Measurements from ENCODE around the gene CIART. TPM values are rescaled to one million over a fixed set of nuclear protein-coding genes. Genes with fewer than 3 reads are reported as not detected.

Gene CIART
- total RNA-seq, 1 experiment from 2014 or later = 10.3 TPM

DNA sequence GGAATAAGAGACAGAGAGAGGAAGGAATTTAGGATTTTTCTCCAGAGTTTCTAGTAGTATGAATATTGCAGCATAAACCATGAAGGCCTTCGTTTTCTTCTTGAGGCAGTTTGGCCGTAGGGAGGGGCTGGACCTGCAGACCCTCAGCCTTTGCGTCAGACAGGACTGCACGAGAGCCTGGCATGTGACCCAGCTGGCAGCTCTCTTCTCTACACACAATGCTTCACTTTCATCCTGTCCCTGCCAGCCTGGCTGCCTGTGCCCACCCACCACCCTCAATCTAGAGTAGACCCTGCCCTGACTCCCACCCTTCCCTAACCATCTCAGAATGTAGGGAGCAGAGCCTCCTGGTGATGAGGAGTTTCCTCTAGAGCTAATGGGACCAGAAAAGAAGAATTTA lies 23.1 kb upstream of the CIART start:
- in situ Hi-C loops (cut with HindIII; ENCODE audit: low pct_unique_long_range_greater_than_20kb, low sequenced_read_pairs) = no loop called here

DNA sequence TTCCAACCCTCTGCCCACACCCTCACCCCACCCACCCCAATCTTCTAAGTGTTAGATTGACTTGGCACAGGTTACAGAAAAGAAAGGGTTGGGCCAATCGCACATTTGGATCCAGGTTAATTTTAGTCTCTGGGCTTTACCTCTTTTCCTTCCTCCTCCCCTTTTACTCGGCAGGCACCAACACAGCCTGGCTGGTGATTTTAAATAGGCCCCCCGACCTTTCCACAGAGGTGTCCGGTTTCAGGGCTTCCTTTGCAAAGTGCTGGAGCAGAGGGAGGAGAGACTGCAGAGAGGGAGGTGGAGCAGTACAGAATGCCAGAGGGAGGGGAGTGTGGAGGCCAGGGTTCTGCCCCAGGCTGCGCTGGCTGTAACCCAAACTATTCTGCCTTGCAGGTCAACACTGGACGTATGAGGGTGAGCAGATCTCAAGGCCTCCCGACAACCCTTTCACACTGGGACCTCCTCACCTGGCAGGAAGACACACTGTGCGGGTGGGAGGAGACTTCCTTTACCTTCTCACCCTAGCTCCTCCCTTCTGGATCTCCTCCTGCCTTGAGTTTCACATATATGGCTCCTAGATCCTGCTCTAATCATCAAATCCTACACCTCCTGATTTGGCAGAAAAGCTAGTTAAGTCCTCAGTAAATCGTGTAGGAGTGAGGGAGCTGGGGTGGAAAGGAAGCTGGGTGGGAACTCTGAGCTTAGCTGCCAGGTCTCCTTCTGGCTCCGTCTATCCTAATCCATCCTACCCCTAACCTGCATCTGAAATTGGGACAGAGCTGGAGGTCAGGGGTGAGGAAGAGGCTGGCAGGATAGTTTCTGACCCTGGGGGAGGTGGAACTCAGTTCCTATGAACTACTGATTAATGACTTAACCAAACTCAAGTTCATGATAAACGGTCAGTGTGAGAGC lies 22.3 kb upstream of the CIART start:
- in situ Hi-C loops (cut with HindIII; ENCODE audit: low pct_unique_long_range_greater_than_20kb, low sequenced_read_pairs) = no loop called here
- DNase-seq (ENCODE audit: low read depth) = no peak

More for the DNA sequence above, 23.1 kb upstream of the CIART start:
- DNase-seq (ENCODE audit: low read depth) = no peak

DNA sequence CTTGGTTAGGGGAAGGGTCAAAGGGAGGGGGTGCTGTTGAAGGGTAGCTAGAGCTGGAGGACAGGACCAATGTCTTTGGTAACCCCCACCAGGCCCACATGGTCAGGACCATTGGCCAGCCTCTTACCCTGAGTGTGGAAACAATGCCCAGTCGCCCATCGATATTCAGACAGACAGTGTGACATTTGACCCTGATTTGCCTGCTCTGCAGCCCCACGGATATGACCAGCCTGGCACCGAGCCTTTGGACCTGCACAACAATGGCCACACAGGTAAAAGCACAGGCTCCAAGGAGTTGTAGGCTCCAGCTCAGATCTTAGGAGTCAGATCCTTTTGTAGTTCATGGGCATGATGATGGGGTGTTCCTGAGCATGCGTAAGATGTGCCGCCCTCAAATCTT lies 21.0 kb upstream of the CIART start:
- DNase-seq (ENCODE audit: low read depth) = no peak
- in situ Hi-C loops (cut with HindIII; ENCODE audit: low pct_unique_long_range_greater_than_20kb, low sequenced_read_pairs) = no loop called here

DNA sequence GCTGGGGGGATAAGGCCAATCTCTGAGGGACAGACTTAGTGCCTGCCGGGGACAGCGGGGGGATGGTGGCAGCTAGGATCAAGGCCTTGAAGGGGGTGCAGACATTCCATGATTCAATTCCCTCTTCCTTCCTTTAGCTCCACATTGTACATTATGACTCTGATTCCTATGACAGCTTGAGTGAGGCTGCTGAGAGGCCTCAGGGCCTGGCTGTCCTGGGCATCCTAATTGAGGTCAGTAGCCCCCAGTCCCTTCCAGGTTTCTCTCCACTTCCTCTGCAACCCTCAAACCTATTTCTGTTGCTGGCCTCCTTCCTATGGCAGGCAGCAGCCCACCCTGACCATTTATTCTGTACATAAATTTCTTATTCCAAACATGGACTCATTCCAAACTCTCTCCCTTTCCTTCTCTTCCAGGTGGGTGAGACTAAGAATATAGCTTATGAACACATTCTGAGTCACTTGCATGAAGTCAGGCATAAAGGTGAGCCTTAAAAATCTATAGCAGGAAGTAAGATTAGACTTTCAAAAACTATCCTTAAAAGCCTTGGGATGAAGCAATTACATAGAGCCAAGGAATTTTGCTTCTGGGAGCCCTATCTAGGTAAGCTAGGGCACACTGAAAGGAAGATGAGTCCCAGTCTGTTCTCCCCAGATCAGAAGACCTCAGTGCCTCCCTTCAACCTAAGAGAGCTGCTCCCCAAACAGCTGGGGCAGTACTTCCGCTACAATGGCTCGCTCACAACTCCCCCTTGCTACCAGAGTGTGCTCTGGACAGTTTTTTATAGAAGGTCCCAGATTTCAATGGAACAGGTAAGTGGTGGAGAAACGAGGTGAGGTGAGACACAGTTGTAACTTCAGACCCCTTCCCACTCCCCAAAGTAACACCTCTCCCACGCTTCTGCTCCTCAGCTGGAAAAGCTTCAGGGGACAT lies 19.7 kb upstream of the CIART start:
- no peak for DNase-seq (ENCODE audit: low read depth)
- in situ Hi-C loops (cut with HindIII; ENCODE audit: low pct_unique_long_range_greater_than_20kb, low sequenced_read_pairs) = no loop called here

DNA sequence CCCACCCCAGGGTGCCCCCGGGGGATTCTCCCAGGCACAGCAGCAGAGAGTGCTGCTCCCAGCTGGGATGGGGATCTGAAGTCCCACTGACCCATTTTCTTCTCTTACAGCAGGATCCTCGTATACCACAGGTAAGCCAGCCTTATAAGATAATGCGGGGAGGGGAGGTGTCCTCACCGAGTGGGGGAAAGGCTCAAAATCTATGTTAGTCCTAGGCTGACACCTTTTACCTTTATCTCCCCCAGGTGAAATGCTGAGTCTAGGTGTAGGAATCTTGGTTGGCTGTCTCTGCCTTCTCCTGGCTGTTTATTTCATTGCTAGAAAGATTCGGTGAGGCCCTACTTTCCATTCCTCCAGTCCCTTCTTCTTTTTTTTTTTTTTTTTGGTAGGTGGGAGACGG lies 18.8 kb upstream of the CIART start:
- DNase-seq (ENCODE audit: low read depth) = no peak
- in situ Hi-C loops (cut with HindIII; ENCODE audit: low pct_unique_long_range_greater_than_20kb, low sequenced_read_pairs) = no loop called here

DNA sequence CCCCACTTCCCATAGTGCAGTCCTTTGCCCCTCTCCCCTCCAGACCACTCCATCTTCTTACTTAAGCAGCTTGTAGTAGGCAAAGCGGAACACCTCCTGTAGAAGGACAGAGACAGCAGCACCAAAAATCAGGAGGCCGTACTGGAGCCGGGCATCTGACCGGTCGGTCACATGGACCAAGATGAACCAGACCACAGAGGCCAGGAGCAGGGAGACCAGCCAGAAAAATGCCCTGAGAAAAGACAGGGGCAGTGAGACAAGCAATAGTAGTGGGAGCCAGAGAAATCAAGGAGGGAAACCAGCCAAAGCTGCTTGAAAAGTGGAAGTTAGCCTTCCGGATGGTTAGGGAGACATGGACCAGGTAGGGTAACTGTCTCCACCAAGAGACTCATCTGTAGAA lies 14.5 kb upstream of the CIART start:
- DNase-seq (ENCODE audit: low read depth) = no peak
- in situ Hi-C loops (cut with HindIII; ENCODE audit: low pct_unique_long_range_greater_than_20kb, low sequenced_read_pairs) = no loop called here

DNA sequence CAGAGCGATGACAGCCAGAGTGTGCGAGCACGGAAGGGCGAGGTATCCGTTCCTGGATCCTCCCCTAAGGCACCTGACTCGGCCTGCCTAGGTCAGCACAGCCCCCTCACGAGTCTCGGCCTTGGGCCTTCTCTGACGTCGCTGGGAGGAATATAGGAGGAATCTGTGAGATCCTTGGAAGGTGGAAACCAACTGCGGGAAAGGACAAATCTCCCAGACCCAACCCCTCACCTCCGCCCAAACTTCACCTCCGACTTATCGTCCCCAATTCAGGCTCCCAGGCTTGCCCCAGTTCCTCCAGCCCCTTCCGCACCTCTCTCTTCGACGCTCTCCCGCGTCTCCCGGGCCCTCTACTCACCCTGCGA lies 14.0 kb upstream of the CIART start:
- in situ Hi-C loops (cut with HindIII; ENCODE audit: low pct_unique_long_range_greater_than_20kb, low sequenced_read_pairs) = no loop called here
- DNase-seq (ENCODE audit: low read depth) = peak; percentile 25

DNA sequence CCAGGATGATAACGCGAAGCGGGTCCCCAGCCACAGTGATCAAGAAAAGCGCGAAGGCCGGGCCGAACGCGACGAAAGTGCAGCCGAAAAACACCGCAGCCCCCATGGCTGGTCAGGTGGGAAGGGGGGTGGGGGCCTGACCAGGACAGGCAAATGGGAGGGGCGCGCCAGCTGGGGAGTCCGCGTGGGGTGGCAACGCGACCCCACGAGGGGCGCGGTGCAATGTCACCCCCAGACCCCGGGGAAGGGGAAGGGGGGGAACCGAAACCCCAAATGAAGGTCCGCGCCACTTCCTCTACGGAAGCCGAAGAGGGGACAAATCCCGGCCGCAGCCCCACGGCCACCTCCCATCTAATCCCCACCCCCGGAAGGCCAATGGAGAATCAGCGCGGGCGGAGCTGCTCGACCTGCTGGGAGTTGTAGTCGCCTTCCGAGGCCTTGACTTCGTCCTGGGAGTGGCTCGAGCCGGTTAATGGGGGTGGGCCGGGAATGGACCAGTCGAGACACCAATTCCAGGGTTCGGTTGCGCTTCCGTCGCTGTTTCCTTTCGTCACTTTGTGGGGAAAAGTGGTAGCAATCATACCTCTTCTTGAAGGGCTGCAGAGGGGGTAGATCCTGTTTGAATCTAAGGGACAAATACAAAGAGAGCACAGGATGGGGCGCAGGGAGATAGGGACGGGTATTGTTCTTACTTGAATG lies 13.5 kb upstream of the CIART start, which contains the start of gene APH1A:
APH1A (minus strand) TSS at position 312 of the 699 bp plus-strand sequence; CDS start at position 106, 206 bp downstream.
- DNase-seq (ENCODE audit: low read depth) = peak; percentile 89
- in situ Hi-C loops (cut with HindIII; ENCODE audit: low pct_unique_long_range_greater_than_20kb, low sequenced_read_pairs) = no loop called here

DNA sequence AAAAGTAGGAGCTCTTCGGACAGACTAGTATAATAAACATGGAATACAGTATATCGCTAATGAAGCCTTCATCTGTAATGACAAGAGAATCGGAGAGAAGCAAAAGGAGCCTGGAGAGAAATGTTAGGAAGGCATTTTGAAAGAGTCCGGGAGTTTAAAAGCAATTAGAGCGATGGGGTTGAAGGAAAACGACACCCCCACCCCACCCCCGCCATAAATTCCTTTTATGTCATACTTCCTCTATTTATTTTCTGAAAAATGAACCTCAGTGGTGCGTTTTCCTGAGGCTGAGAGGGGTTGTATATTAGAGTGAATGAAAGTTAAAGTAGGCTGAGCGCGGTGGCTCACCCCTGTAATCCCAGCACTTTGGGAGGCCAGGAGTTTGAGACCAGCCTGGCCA lies 12.9 kb upstream of the CIART start:
- in situ Hi-C loops (cut with HindIII; ENCODE audit: low pct_unique_long_range_greater_than_20kb, low sequenced_read_pairs) = no loop called here

DNA sequence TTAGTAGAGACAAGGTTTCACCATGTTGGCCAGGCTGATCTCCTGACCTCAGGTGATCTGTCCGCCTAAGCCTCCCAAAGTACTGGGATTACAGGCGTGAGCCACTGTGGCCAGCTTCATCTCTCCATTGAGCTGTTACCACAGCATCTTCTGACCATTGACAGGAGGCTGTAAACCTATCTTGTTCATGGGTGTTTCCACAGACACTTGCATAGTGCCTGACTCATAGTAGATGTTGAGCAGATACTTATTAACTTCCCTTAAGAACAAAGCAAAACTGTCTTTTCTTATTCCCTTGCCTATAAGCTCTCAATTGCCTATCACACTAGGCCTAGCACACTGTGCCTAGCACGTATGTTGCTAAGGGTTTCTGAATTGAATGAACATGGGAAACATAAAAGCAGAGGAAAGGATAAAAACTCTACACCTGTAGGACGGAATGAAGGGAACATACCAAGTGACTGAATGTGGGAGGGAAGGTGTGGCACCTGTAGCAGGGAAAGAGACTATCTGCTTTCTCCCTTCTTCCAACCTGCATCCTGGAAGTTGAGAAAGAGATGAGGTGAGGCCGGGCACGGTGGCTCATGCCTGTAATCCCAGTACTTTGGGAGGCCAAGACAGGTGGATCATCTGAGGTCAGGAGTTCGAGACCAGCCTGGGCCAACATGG lies 10.9 kb upstream of the CIART start:
- in situ Hi-C loops (cut with HindIII; ENCODE audit: low pct_unique_long_range_greater_than_20kb, low sequenced_read_pairs) = no loop called here
- DNase-seq (ENCODE audit: low read depth) = peak; percentile 33

More for the DNA sequence above, 12.9 kb upstream of the CIART start:
- DNase-seq (ENCODE audit: low read depth) = no peak

DNA sequence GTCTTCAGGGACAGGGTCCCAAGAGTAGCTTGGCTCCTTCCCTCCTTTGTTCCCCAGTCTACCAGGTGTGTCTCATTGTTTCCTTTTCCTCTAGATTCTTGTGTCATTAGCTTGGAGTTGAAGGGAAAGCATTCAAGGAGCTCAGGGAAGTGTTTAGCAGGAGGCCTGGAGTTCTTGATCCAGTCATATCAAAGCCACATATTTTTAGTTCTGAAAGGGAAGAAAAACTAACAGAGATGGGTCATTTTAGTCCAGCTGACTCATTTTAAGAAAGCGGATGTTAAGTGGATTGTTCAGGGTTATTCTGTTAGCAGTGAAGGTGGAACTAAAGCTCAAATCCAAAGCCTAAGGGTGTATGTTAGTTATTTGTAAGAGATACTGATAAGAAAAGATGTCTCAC lies 9.0 kb upstream of the CIART start:
- no peak for DNase-seq (ENCODE audit: low read depth)
- in situ Hi-C loops (cut with HindIII; ENCODE audit: low pct_unique_long_range_greater_than_20kb, low sequenced_read_pairs) = no loop called here

DNA sequence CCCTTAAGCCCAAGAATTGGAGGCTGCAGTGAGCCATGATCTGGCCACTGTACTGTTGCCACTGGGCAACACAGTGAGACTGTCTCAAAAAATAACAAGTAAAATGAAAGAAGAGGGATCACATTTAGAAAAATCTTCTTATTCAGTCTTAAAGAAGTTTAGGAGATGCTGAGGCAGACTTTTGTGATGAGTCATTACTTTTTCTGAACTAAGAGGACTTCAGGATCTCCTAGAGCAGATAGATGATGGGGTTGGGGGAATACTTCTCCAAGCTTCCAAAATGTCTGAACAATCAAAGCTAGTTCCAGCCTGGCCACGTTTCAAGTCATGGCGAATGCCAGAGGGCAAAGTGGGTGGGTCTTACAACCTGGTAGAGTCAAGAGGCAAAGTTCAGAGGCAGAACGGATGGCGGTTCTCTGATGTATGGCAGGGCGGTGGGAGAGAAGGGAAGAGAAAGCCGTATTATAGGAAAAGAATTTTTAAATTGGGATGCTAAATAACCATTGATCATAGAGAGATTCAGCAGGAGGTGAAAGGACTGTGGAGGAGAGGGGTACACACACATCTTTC lies 2.1 kb upstream of the CIART start:
- in situ Hi-C loops (cut with HindIII; ENCODE audit: low pct_unique_long_range_greater_than_20kb, low sequenced_read_pairs) = no loop called here
- DNase-seq (ENCODE audit: low read depth) = no peak

DNA sequence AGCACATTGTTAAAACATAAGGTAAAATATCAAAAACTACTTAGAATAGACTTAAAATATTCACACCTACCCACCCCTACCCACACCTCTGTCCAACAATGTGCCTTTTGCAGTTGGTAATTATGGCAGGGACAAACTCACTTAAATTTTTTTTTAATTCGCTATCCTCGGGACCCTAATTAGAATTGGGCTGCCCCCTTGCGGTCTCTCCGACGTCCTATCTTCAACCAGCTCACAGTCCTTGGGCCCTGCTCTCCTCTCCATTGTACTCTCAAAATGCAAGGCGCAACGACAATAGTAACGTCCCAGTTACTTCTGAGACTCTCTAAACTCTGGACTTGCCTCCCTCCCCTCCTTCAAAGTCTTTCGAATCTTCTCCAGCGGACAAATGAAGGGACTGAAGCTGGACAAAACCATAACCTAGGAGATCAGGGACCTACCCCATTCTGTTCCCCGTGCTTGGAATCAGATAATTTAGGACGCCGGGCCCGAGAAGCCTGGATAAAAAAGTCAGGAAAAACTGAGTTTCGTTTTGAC lies 1.1 kb upstream of the CIART start:
- DNase-seq (ENCODE audit: low read depth) = peak; percentile 70
- in situ Hi-C loops (cut with HindIII; ENCODE audit: low pct_unique_long_range_greater_than_20kb, low sequenced_read_pairs) = no loop called here

DNA sequence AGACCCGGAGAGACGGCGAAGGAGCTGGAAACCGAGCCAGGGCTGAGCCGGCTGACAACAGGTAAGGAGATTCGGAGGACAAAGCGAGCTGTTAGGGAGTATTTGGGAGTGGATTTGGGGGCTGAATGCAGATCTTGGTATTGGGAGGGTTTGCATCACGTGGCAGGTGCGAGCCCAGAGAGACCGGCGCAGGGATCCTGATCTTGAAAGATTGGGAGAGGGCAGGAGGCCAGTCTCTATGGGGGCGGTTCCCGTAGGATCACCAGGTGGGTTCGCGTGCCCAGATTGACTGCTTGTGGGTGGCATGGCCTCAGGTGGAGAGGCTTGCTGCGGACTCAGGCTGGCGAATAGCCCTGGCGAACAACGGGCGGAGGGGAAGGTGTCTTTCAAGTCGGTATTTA lies 204 bp downstream of the CIART start:
- in situ Hi-C loops (cut with HindIII; ENCODE audit: low pct_unique_long_range_greater_than_20kb, low sequenced_read_pairs) = no loop called here
- DNase-seq (ENCODE audit: low read depth) = no peak

DNA sequence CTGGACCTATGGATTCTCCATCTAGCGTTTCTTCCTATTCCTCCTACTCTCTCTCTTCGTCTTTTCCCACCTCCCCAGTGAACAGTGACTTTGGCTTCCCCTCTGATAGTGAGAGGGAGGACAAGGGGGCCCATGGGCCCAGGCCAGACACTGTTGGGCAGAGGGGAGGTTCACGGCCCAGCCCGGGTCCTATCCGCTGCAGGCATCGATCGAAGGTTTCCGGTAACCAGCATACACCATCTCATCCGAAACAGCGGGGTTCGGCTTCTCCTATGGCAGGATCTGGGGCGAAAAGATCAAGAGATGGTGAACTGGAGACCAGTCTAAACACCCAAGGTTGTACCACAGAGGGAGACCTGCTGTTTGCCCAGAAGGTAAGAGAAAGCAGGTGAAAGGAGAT lies 906 bp downstream of the CIART start:
- no peak for DNase-seq (ENCODE audit: low read depth)
- in situ Hi-C loops (cut with HindIII; ENCODE audit: low pct_unique_long_range_greater_than_20kb, low sequenced_read_pairs) = no loop called here

DNA sequence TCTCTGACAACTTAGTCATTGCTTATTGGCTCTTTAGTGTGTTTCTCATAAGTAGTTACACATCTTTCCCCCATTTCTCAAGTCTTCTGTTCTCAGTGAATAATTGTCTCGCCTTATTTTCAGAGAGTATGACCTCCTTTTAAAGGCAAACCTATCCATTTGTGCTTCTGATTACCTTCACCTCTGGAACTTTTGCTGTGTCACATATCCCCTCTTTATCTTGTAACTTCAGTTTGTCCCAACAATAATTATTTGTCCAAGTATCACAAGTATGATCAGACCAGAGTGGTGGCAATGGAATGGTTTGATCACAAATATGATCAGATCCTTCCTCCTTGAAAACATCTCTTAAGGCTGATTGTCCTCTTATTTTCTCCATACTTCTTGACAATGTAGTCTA lies 6.0 kb downstream of the CIART start:
- in situ Hi-C loops (cut with HindIII; ENCODE audit: low pct_unique_long_range_greater_than_20kb, low sequenced_read_pairs) = no loop called here
- DNase-seq (ENCODE audit: low read depth) = no peak

DNA sequence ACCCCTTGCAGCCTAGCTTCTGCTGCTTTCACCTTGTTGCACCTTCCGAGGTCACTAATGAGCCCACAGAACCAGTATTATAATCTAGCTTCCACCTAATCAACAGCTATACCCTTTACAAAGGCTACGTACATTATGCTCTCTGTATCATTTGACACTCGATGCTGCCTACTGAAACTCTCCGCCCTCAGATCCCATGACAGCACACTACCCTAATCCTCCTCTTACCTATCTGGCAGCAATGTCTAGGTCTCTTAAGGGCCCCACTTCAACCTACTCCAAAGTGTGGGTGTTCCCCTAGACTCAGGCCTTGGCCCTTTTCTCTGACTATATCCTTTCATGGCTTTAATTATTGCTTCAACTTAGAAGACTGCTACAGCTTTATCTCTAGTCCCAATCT lies 6.5 kb downstream of the CIART start:
- in situ Hi-C loops (cut with HindIII; ENCODE audit: low pct_unique_long_range_greater_than_20kb, low sequenced_read_pairs) = no loop called here
- no peak for DNase-seq (ENCODE audit: low read depth)

Data from Caki2 (cell line).